ENCODE results near the gene CETN1.

Gene CETN1

GRCh38 chr18:631560-631959, 51.4 kb downstream of the CETN1 start:
- H2BK5ac ChIP-seq (ENCODE audit: low read length): no peak overlapping the region
- no peak overlapping the region for H2AK5ac ChIP-seq (ENCODE audit: low read length)
- no peak overlapping the region for H3K4ac ChIP-seq (ENCODE audit: low read depth, low read length)
- no peak overlapping the region for H3K56ac ChIP-seq (ENCODE audit: low read length)
- no peak overlapping the region for H2BK120ac ChIP-seq (ENCODE audit: low read depth, low read length)
- H4K5ac ChIP-seq (ENCODE audit: low read length): no peak overlapping the region
- H3K23ac ChIP-seq (ENCODE audit: low read length): no peak overlapping the region
- H2BK15ac ChIP-seq (replicated peaks; ENCODE audit: low read depth): no peak overlapping the region
- H3K27ac ChIP-seq (ENCODE audit: low read depth, low read length): no peak overlapping the region
- H3K18ac ChIP-seq (ENCODE audit: low read length): no peak overlapping the region
- no peak overlapping the region for H3K9ac ChIP-seq (ENCODE audit: low read length)
- no peaks in the 10 kb centered on the region for H3K36me3 ChIP-seq (ENCODE audit: control insufficient read depth, insufficient read depth, low read length)
- no peaks in the 10 kb centered on the region for H3K79me2 ChIP-seq (ENCODE audit: control insufficient read depth, insufficient read depth, low read length)
- H3K4me1 ChIP-seq (ENCODE audit: control insufficient read depth, low read depth, low read length): peaks cover 1% of the 10 kb centered on the region
- DNase-seq: no peak
- no peak overlapping the region for H3K4me3 ChIP-seq (ENCODE audit: low read length)
- H4K8ac ChIP-seq (ENCODE audit: low read depth, low read length): no peak overlapping the region
- H3K79me1 ChIP-seq (ENCODE audit: low read length): no peaks in the 10 kb centered on the region
- H3K4me2 ChIP-seq (ENCODE audit: low read length): no peak overlapping the region
- H3K27me3 ChIP-seq (ENCODE audit: insufficient read depth, low read length, poor library complexity): no peaks in the 10 kb centered on the region

Data from mesendoderm (in vitro differentiated cells).